Measurements from ENCODE around the gene CYP17A1. TPM values are rescaled to one million over a fixed set of nuclear protein-coding genes. Genes with fewer than 3 reads are reported as not detected.
A peak's percentile ranks its signal among the peaks of the same experiment; 100 is the strongest.

Gene CYP17A1
- total RNA-seq, 1 donor from 2014 or later: not detected

- H3K9me3 Mint-ChIP-seq (ENCODE audit: unreplicated experiment): no peaks in the 10 kb centered on the region
- no peaks in the 10 kb centered on the region for H3K27me3 Mint-ChIP-seq (ENCODE audit: unreplicated experiment)
- H3K27ac Mint-ChIP-seq (ENCODE audit: unreplicated experiment): peak overlapping the region; percentile 95
- no peak overlapping the region for H3K4me3 Mint-ChIP-seq (ENCODE audit: unreplicated experiment)
- DNase-seq (ENCODE audit: extremely low spot score, unreplicated experiment): no peak
- H3K36me3 Mint-ChIP-seq (ENCODE audit: unreplicated experiment): peaks cover 13% of the 10 kb centered on the region
- no peak for TF ChIP-seq CTCF (IDR thresholded peaks at IDR 0.05)
- H3K4me1 Mint-ChIP-seq (ENCODE audit: unreplicated experiment): peaks cover 35% of the 10 kb centered on the region
These were observed 20.0 kb downstream of the CYP17A1 start for GRCh38 chr10:102817175-102817574.

DNA sequence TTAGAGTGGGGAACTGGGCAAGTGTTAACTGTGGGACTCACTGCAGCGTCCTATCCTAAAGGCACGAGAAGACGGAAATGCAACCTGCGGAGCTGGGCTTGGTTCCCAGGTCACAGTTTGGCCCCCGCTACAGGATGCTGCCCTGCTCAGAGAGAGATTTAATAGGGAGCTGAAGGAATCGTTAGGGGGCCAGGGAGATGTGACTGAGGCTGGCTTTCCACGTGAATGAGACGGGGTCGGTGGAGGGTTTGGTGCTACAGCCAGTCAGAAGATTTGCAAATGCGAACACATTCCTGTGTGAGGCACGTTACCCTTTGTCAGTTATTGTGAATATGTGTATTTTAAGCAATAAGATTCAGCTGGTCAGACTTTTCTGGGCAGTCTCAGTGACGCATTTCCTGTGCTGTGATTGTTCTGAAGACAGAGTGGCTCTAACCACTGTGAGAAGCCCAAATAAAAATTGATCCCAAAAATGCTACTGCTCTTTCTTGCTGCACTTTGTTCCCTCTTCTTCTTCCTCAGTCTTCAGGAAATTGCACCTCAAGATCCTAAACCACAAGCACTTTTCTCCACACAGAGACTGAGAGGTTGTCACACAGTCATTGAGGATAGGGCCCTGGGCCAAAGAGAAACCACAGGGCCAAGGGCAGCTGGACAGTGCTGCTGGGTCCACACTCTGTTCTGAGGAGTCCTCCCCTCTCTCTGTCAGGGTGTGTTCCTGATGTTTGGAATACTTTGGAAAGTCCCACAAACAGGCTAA is 21.2 kb downstream of the CYP17A1 start:
- peaks cover 19% of the 10 kb centered on the region for H3K36me3 Mint-ChIP-seq (ENCODE audit: unreplicated experiment)
- peak overlapping the region; percentile 95 for H3K27ac Mint-ChIP-seq (ENCODE audit: unreplicated experiment)
- H3K4me3 Mint-ChIP-seq (ENCODE audit: unreplicated experiment): no peak overlapping the region
- no peaks in the 10 kb centered on the region for H3K9me3 Mint-ChIP-seq (ENCODE audit: unreplicated experiment)
- TF ChIP-seq CTCF (IDR thresholded peaks at IDR 0.05): no peak
- no peaks in the 10 kb centered on the region for H3K27me3 Mint-ChIP-seq (ENCODE audit: unreplicated experiment)
- H3K4me1 Mint-ChIP-seq (ENCODE audit: unreplicated experiment): peaks cover 35% of the 10 kb centered on the region
- no peak for DNase-seq (ENCODE audit: extremely low spot score, unreplicated experiment)

DNA sequence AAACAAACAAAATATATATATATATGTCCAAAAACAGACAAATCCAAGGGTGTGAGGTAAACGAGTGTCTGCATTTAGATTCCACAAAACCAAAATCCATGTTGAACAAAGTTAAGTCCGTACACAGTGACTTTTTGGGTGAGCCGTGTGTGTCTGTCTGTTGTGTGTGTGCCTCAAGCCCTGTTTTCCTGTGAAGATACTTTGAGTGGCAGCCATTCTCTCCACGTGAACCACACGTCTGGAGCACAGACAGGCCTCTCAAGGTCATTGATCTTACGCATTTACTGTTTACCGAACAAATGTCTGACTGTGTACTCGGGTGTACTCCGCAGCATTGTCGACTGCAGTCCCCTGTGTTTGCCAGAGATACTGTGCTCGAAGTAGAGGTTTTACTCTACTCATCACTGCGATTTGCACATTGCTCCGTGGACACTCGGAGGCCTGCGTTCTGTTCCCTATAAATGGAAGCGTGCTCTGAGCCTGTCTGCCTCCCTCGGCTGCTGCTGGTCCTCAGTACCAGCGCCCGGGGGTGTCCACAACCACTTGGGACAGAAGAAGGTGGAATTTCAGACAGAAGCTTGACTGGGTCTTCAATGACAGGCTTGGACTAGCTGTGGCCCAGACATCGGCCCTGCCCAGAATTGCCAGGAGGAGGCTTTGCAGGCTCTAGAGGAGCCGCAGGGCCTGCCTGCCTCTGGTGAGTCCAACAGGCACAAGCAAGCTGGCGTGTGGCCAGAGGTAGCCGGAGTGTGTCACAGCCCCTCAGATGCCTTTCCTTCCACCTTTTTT is 22.1 kb downstream of the CYP17A1 start:
- DNase-seq (ENCODE audit: extremely low spot score, unreplicated experiment): peak; percentile 87
- H3K9me3 Mint-ChIP-seq (ENCODE audit: unreplicated experiment): no peaks in the 10 kb centered on the region
- peak overlapping the region; percentile 95 for H3K27ac Mint-ChIP-seq (ENCODE audit: unreplicated experiment)
- peaks cover 35% of the 10 kb centered on the region for H3K4me1 Mint-ChIP-seq (ENCODE audit: unreplicated experiment)
- H3K36me3 Mint-ChIP-seq (ENCODE audit: unreplicated experiment): peaks cover 22% of the 10 kb centered on the region
- H3K4me3 Mint-ChIP-seq (ENCODE audit: unreplicated experiment): peak overlapping the region; percentile 23
- no peaks in the 10 kb centered on the region for H3K27me3 Mint-ChIP-seq (ENCODE audit: unreplicated experiment)
- no peak for TF ChIP-seq CTCF (IDR thresholded peaks at IDR 0.05)

DNA sequence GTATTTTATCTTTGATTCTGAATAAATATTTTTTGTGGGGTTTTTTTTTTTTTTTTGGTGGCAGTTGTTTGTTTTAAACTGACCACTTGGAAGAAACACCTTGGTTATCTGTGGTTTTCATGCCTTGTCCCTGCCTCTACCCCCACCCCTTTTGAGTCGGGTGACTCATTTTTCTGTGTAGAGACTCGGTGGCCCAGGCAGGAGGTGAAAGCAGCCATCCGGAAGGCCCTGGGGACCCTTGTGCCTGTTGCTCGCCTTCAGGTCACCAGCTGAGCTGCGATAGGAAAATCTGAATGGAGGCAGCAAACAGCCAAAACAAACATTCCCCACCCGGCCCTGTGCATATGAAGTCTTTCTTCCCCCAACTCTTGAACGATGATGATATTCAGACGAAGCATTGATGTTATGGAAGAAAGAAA is 22.8 kb downstream of the CYP17A1 start:
- no peaks in the 10 kb centered on the region for H3K27me3 Mint-ChIP-seq (ENCODE audit: unreplicated experiment)
- DNase-seq (ENCODE audit: extremely low spot score, unreplicated experiment): no peak
- peak overlapping the region; percentile 23 for H3K4me3 Mint-ChIP-seq (ENCODE audit: unreplicated experiment)
- peaks cover 26% of the 10 kb centered on the region for H3K36me3 Mint-ChIP-seq (ENCODE audit: unreplicated experiment)
- TF ChIP-seq CTCF (IDR thresholded peaks at IDR 0.05): no peak
- H3K4me1 Mint-ChIP-seq (ENCODE audit: unreplicated experiment): peaks cover 38% of the 10 kb centered on the region
- peak overlapping the region; percentile 95 for H3K27ac Mint-ChIP-seq (ENCODE audit: unreplicated experiment)
- H3K9me3 Mint-ChIP-seq (ENCODE audit: unreplicated experiment): no peaks in the 10 kb centered on the region

Data from osteocyte (in vitro differentiated cells).